C4-2B (cell line): Measurements from ENCODE around the gene TSGA10IP.

Experiments used
- ZFX ChIP-seq: fragments of 450-650 bp; IDR thresholded peaks from 2 replicates; pipeline ENCODE4 v1.6.1; 2017
- TF ChIP-seq, protein P1 (sequence below): fragments of 450-650 bp; conservative IDR thresholded peaks from 2 replicates; pipeline ENCODE4 v1.5.1; 2017; ENCODE audit warnings: mild to moderate bottlenecking

GRCh38 chr11:65928667-65929066 lies 16.6 kb upstream of the TSGA10IP start:
- TF ChIP-seq, protein P1, sequence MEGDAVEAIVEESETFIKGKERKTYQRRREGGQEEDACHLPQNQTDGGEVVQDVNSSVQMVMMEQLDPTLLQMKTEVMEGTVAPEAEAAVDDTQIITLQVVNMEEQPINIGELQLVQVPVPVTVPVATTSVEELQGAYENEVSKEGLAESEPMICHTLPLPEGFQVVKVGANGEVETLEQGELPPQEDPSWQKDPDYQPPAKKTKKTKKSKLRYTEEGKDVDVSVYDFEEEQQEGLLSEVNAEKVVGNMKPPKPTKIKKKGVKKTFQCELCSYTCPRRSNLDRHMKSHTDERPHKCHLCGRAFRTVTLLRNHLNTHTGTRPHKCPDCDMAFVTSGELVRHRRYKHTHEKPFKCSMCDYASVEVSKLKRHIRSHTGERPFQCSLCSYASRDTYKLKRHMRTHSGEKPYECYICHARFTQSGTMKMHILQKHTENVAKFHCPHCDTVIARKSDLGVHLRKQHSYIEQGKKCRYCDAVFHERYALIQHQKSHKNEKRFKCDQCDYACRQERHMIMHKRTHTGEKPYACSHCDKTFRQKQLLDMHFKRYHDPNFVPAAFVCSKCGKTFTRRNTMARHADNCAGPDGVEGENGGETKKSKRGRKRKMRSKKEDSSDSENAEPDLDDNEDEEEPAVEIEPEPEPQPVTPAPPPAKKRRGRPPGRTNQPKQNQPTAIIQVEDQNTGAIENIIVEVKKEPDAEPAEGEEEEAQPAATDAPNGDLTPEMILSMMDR, result no peak
- no peak for TF ChIP-seq ZFX
